ENCODE results near the gene CTAGE4.
"Not testable (repeated sequence)": the region's sequence is repeated elsewhere in the genome, so short reads cannot be mapped to it uniquely, and the experiment has no call there.

Gene CTAGE4

GRCh38 chr7:144219149-144219548 lies 35.9 kb downstream of the CTAGE4 start:
- not testable (repeated sequence) for H3K9me3 ChIP-seq (ENCODE audit: control insufficient read depth, insufficient read depth, low read depth, low read length); H3K9ac ChIP-seq (ENCODE audit: low read length); H3K36me3 ChIP-seq (ENCODE audit: control insufficient read depth, insufficient read depth, low read length); H3K27me3 ChIP-seq (ENCODE audit: control insufficient read depth, insufficient read depth, low read length); H3K4me3 ChIP-seq (ENCODE audit: low read depth, low read length); H3K27ac ChIP-seq (ENCODE audit: low read depth, low read length); H3K4me1 ChIP-seq (ENCODE audit: control insufficient read depth, insufficient read depth, low read length)

DNA sequence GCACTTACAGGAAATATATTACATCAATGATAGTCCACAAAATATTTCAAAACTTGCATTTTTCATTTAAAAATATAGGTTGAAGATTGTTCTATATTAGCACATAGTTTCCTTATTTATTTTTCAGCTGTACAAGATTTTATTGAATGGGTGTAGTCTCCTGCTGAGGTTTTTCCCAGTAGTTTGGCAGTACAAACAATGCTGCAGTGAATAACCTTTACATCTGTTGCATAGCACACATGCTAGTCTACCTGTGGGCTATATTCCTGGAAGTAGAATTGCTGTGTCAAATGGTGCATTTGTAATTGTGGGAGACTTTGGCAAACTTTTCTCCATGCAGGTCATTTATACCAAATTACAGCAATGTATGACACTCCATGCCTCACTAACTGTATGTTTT lies 37.3 kb downstream of the CTAGE4 start:
- H3K9me3 ChIP-seq (ENCODE audit: control insufficient read depth, insufficient read depth, low read depth, low read length); H3K9ac ChIP-seq (ENCODE audit: low read length); H3K27me3 ChIP-seq (ENCODE audit: control insufficient read depth, insufficient read depth, low read length); H3K27ac ChIP-seq (ENCODE audit: low read depth, low read length); H3K4me3 ChIP-seq (ENCODE audit: low read depth, low read length); H3K36me3 ChIP-seq (ENCODE audit: control insufficient read depth, insufficient read depth, low read length); H3K4me1 ChIP-seq (ENCODE audit: control insufficient read depth, insufficient read depth, low read length): not testable (repeated sequence)

DNA sequence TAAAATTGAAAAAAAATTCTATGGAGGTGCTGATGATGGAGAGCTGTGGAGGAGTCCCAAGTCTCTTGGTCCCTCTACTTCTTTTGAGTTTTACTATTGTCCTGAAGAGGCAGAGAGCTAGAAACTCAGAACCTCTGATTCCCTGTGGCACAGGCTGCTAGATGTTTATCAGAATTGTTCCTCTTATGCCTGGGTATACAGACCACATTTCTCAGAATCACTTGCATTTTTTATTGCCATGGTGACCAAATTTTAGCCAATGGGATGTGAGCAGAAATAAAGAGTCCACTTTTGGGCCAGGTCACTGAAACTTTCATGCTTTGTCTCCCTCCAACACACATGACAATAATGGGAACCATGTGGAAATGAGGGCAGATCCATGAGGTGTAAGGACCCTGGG lies 40.4 kb downstream of the CTAGE4 start:
- H3K27ac ChIP-seq (ENCODE audit: low read depth, low read length); H3K36me3 ChIP-seq (ENCODE audit: control insufficient read depth, insufficient read depth, low read length); H3K4me3 ChIP-seq (ENCODE audit: low read depth, low read length); H3K9me3 ChIP-seq (ENCODE audit: control insufficient read depth, insufficient read depth, low read depth, low read length); H3K4me1 ChIP-seq (ENCODE audit: control insufficient read depth, insufficient read depth, low read length); H3K27me3 ChIP-seq (ENCODE audit: control insufficient read depth, insufficient read depth, low read length); H3K9ac ChIP-seq (ENCODE audit: low read length): not testable (repeated sequence)

DNA sequence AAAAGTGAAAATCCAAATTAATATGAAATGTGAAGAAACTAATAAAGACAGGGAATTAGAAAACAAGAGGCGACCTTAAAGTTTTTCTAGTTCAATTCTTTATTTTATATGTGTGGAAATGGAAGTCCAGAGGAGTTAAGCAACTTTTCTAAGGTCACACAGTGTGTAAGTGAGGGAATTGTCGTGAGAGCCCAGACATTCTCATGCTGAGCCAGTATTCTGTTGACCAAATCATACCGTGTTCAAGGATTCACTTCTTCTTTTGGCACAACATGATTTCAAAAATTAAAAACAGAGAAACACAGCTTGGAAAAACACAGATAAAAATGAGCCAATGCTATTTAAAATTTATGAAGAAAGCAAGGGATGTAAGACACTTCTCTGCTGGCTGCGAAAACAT lies 43.6 kb downstream of the CTAGE4 start:
- H3K4me3 ChIP-seq (ENCODE audit: low read depth, low read length) = not testable (repeated sequence)

DNA sequence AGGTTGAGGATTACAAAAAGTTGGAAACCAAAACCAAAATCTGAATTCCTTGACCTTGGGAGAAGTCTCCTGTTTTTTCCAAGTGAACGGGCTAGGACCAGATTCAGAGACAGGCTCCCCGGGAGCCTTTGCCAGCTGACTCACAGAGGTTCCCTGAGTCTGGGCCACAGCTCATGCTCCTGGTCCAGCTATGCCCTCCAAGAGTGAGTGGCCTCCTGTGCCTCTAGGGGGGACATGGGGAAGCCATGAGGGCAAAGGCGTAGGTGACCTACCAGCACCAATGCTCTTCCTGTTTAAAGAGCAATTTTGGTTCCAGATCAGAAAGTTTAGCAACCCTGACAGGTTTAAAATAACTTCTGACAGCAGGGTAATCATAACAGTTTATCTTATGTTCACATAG lies 45.5 kb downstream of the CTAGE4 start:
- not testable (repeated sequence) for H3K36me3 ChIP-seq (ENCODE audit: control insufficient read depth, insufficient read depth, low read length); H3K4me3 ChIP-seq (ENCODE audit: low read depth, low read length); H3K27me3 ChIP-seq (ENCODE audit: control insufficient read depth, insufficient read depth, low read length); H3K9me3 ChIP-seq (ENCODE audit: control insufficient read depth, insufficient read depth, low read depth, low read length); H3K4me1 ChIP-seq (ENCODE audit: control insufficient read depth, insufficient read depth, low read length); H3K9ac ChIP-seq (ENCODE audit: low read length); H3K27ac ChIP-seq (ENCODE audit: low read depth, low read length)

More for the DNA sequence above, 43.6 kb downstream of the CTAGE4 start:
- H3K27ac ChIP-seq (ENCODE audit: low read depth, low read length); H3K9me3 ChIP-seq (ENCODE audit: control insufficient read depth, insufficient read depth, low read depth, low read length); H3K27me3 ChIP-seq (ENCODE audit: control insufficient read depth, insufficient read depth, low read length); H3K36me3 ChIP-seq (ENCODE audit: control insufficient read depth, insufficient read depth, low read length); H3K9ac ChIP-seq (ENCODE audit: low read length); H3K4me1 ChIP-seq (ENCODE audit: control insufficient read depth, insufficient read depth, low read length): not testable (repeated sequence)

GRCh38 chr7:144231027-144231426 lies 47.8 kb downstream of the CTAGE4 start:
- not testable (repeated sequence) for H3K27ac ChIP-seq (ENCODE audit: low read depth, low read length); H3K4me3 ChIP-seq (ENCODE audit: low read depth, low read length); H3K4me1 ChIP-seq (ENCODE audit: control insufficient read depth, insufficient read depth, low read length); H3K36me3 ChIP-seq (ENCODE audit: control insufficient read depth, insufficient read depth, low read length); H3K27me3 ChIP-seq (ENCODE audit: control insufficient read depth, insufficient read depth, low read length); H3K9ac ChIP-seq (ENCODE audit: low read length); H3K9me3 ChIP-seq (ENCODE audit: control insufficient read depth, insufficient read depth, low read depth, low read length)

GRCh38 chr7:144233039-144233438 lies 49.8 kb downstream of the CTAGE4 start:
- not testable (repeated sequence) for H3K4me1 ChIP-seq (ENCODE audit: control insufficient read depth, insufficient read depth, low read length); H3K27ac ChIP-seq (ENCODE audit: low read depth, low read length); H3K9me3 ChIP-seq (ENCODE audit: control insufficient read depth, insufficient read depth, low read depth, low read length); H3K27me3 ChIP-seq (ENCODE audit: control insufficient read depth, insufficient read depth, low read length); H3K4me3 ChIP-seq (ENCODE audit: low read depth, low read length); H3K9ac ChIP-seq (ENCODE audit: low read length); H3K36me3 ChIP-seq (ENCODE audit: control insufficient read depth, insufficient read depth, low read length)

All from HUES6 (cell line).